ENCODE results near the gene IL1A. TPM values are rescaled to one million over a fixed set of nuclear protein-coding genes. Genes with fewer than 3 reads are reported as not detected.

Gene IL1A
- total RNA-seq, 1 experiment from 2014 or later = 0.10 TPM

- ATAC-seq = no peak
- ChIA-PET POLR2A (no interaction called here), RAD21 (ENCODE audit: low non-redundant PET in 1 of 2, low total read pairs in 2 of 2, uncharacterized antibody in 2 of 2, unreplicated experiment in 2 of 2) (no interaction called here), CTCF (no interaction called here)
- H3K9me2 ChIP-seq (ENCODE audit: insufficient read depth) = no peaks in the 10 kb centered on the region
- no peaks in the 10 kb centered on the region for H3K9me3 ChIP-seq (ENCODE audit: control insufficient read depth in 1 of 2, insufficient read depth in 1 of 2, low read depth in 1 of 2, low read length in 2 of 2)
- H2AFZ ChIP-seq (ENCODE audit: low read depth, low read length, poor library complexity, severe bottlenecking) = no peak overlapping the region
- TF ChIP-seq SRF (IDR thresholded peaks at IDR 0.05; ENCODE audit: low read depth) = no peak
- TF ChIP-seq JUND (IDR thresholded peaks at IDR 0.05) = no peak
- no peak for TF ChIP-seq TCF7L2 (IDR thresholded peaks at IDR 0.05; ENCODE audit: borderline replicate concordance, extremely low read depth, insufficient read depth, insufficient read length)
- TF ChIP-seq SP1 (IDR thresholded peaks at IDR 0.05; ENCODE audit: low read depth) = no peak
- no peak for TF ChIP-seq MAX (IDR thresholded peaks at IDR 0.05)
- TF ChIP-seq EZH2 (IDR thresholded peaks at IDR 0.05) = no peak
- no peak for TF ChIP-seq EGR1 (IDR thresholded peaks at IDR 0.05; ENCODE audit: low read depth)
- no peak for TF ChIP-seq ZNF274 (IDR thresholded peaks at IDR 0.05; ENCODE audit: low read depth, low read length)
- no peak for TF ChIP-seq FOSL1 (IDR thresholded peaks at IDR 0.05; ENCODE audit: low read depth)
- TF ChIP-seq EZH2phosphoT487 (IDR thresholded peaks at IDR 0.05; ENCODE audit: borderline replicate concordance) = no peak
- no peak for TF ChIP-seq CTCF (IDR thresholded peaks at IDR 0.05 in 2 of 3, conservative IDR thresholded peaks at IDR 0.05 in 1 of 3; ENCODE audit: borderline replicate concordance in 1 of 3, insufficient read depth in 1 of 3, low read depth in 2 of 3, low read length in 2 of 3)
- no peak for TF ChIP-seq ELF1 (IDR thresholded peaks at IDR 0.05; ENCODE audit: borderline replicate concordance, low read depth)
- H3K27ac ChIP-seq (ENCODE audit: low read depth, low read length) = no peak overlapping the region
- H3K4me2 ChIP-seq (ENCODE audit: low read length) = no peak overlapping the region
- H3K79me2 ChIP-seq (ENCODE audit: insufficient read depth, low read length) = no peaks in the 10 kb centered on the region
- no peak for DNase-seq (ENCODE audit: low read depth, low spot score)
- intact Hi-C loops (cut with micrococcal nuclease) = no loop called here
- H3K36me3 ChIP-seq (ENCODE audit: control insufficient read depth in 1 of 2, insufficient read depth in 2 of 2, low read length in 2 of 2) = no peaks in the 10 kb centered on the region
- H3K4me1 ChIP-seq (ENCODE audit: control insufficient read depth in 1 of 2, insufficient read depth in 2 of 2, low read length in 2 of 2) = peaks cover 7 to 9% of the 10 kb centered on the region in 2 experiments; a peak in 2 of 4 replicates
- H3K4me3 ChIP-seq (replicated peaks in 1 of 2; ENCODE audit: low read depth in 1 of 2, low read length in 2 of 2) = no peak overlapping the region
- no peak overlapping the region for H3K9ac ChIP-seq (ENCODE audit: low read length)
- H4K20me1 ChIP-seq (ENCODE audit: insufficient read depth) = no peaks in the 10 kb centered on the region
- no peaks in the 10 kb centered on the region for H3K27me3 ChIP-seq (ENCODE audit: insufficient read depth, low read length)
- no TSS peak for BruUV-seq (replicated peaks)
Measured at GRCh38 chr2:112825706-112826105, 41.4 kb upstream of the IL1A start.

Data from HCT116 (cell line).